ENCODE results near the gene VPS72.

DNA sequence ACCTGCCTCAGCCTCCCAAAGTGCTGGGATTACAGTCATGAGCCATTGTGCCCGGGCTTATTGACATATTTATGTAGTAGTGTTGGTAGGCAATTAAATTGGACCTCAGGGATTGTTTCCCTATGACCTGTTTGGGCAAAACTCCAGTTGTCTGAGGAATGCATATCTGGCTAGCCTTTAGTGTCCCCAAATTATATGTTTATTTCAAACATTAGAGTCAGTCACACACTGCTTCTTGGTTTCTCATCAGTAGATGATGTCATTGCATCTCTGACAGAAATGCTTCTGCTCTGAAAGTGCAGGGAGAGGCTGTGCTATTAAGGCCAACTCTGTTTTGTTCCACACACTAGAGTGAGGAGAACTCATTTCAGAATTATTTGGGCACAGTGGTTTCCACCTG lies 20.8 kb upstream of the VPS72 start:
- TF ChIP-seq, protein P1, sequence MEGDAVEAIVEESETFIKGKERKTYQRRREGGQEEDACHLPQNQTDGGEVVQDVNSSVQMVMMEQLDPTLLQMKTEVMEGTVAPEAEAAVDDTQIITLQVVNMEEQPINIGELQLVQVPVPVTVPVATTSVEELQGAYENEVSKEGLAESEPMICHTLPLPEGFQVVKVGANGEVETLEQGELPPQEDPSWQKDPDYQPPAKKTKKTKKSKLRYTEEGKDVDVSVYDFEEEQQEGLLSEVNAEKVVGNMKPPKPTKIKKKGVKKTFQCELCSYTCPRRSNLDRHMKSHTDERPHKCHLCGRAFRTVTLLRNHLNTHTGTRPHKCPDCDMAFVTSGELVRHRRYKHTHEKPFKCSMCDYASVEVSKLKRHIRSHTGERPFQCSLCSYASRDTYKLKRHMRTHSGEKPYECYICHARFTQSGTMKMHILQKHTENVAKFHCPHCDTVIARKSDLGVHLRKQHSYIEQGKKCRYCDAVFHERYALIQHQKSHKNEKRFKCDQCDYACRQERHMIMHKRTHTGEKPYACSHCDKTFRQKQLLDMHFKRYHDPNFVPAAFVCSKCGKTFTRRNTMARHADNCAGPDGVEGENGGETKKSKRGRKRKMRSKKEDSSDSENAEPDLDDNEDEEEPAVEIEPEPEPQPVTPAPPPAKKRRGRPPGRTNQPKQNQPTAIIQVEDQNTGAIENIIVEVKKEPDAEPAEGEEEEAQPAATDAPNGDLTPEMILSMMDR (IDR thresholded peaks at IDR 0.05) = no peak
- TF ChIP-seq POLR2A (IDR thresholded peaks at IDR 0.05) = no peak

Measured in heart left ventricle (tissue), 13 donors.